NCI-H2029 (cell line): ENCODE measurements around the gene CXXC1.
"Not testable (repeated sequence)": the region's sequence is repeated elsewhere in the genome, so short reads cannot be mapped to it uniquely, and the experiment has no call there.

ENCODE experiments used
- DNase-seq: peaks from one replicate; lab custom pipeline; 2025; lab: John Stamatoyannopoulos, UW

The CXXC1 gene

GRCh38 chr18:50287441-50288347 lies at the start of gene CXXC1:
CXXC1 (minus strand) TSS chr18:50287692; CDS start chr18:50287589, 103 bp downstream.
- peak; percentile 97 for DNase-seq

- no peak for DNase-seq
Observed at GRCh38 chr18:50334546-50335152, 47.2 kb upstream of the CXXC1 start.

GRCh38 chr18:50331691-50332090 lies 44.2 kb upstream of the CXXC1 start:
- DNase-seq, result no peak

GRCh38 chr18:50330176-50330575 lies 42.7 kb upstream of the CXXC1 start:
- no peak for DNase-seq

DNA sequence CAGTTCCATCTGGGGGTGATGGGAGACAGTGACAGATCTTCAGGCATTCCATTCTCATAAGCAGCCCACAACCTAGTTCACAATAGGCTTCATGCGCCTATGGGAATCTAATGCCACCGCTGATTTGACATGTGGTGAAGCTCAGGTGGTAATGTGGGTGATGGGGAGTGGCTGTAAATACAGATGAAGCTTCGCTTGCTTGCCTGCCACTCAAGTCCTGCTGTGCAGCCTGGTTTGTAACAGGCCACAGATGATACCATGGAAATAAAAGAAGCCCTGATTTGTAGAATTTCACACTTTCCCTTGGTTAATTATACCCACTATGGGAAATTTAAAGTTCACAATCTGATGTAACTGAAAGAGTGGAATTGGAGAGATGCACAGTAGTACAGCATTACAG lies 40.5 kb upstream of the CXXC1 start:
- no peak for DNase-seq

- DNase-seq, result no peak
Observed at GRCh38 chr18:50320719-50321118, 33.2 kb upstream of the CXXC1 start.

GRCh38 chr18:50315100-50315871 lies 27.8 kb upstream of the CXXC1 start:
- no peak for DNase-seq

- DNase-seq, result no peak
Observed at GRCh38 chr18:50313873-50314460, 26.5 kb upstream of the CXXC1 start.

DNA sequence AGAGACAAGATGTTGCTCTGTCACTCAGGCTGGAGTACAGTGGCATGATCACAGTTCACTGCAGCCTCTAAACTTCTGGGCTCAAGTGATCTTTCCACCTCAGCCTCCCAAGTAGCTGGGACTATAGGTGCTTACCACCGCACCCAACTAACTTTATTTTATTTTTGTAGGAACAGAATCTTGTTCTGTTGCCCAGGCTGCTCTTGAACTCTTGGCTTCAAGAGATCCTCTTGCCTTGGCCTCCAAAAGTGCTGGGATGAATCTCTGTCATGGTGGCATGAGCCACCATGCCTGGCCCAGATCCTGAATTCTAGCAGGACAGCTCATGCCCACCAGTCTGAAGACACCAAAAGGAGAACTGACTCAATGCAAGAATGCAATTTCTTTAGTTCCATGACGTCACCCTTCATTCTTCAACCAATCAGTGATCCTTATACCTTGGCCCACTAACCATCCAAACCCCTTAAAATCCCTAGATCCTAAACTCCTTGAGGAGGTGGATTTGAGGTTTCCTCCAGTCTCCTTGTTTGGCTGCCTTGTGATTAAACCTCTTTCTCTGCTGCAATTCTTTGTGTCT lies 25.6 kb upstream of the CXXC1 start:
- no peak for DNase-seq

DNA sequence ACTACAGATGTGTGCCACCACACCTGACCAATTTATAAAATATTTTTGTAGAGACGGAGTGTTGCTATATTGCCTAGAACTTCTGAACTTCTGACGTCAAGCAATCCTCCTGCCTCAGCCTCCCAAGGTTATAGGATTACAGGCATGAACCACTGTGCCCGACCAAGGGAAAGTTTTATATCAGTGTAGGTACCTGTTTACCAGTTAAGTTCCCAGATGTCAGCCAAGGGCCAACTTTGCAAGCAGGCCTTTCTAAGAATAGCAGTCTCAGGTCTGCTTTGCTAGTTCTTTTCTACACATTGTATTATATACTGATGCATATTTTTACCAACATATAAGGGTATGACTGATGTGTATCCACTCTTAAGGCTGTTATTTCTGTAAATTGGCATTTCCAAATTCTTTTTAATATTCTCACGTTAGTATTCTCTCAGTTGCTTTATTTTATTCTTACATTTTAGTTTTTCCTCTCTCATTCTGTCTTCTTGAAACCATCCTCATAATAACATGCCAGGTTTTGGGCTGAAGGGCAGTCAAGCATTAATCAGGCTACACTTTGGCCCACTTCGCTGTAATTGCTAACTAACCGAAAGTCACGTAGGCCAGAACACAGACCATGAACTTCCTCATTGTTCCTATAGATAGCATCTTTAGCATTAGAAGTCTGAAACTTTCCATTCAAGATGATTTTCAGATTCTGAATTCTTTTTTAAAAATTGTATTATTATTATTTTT lies 25.0 kb upstream of the CXXC1 start:
- no peak for DNase-seq

GRCh38 chr18:50311650-50312049 lies 24.2 kb upstream of the CXXC1 start:
- DNase-seq, result no peak

DNA sequence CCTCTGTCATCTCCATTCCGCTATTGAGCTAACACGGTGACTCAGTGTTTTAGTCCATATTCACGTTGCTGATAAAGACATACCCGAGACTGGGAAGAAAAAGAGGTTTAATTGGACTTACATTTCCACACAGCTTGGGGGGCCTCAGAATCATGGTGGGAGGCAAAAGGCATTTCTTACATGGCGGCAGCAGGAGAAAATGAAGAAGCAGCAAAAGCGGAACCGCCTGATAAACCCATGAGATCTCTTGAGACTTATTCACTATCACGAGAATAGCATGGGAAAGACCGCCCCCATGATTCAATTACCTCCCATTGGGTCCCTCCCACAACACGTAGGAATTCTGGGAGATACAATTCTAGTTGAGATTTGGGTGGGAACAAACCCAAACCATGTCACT lies 22.6 kb upstream of the CXXC1 start:
- no peak for DNase-seq

- DNase-seq, result not testable (repeated sequence)
Observed at GRCh38 chr18:50308851-50309250, 21.4 kb upstream of the CXXC1 start.

GRCh38 chr18:50307738-50308470 lies 20.4 kb upstream of the CXXC1 start:
- peak; percentile 86 for DNase-seq

- no peak for DNase-seq
Observed at GRCh38 chr18:50307400-50307737, 19.9 kb upstream of the CXXC1 start.

DNA sequence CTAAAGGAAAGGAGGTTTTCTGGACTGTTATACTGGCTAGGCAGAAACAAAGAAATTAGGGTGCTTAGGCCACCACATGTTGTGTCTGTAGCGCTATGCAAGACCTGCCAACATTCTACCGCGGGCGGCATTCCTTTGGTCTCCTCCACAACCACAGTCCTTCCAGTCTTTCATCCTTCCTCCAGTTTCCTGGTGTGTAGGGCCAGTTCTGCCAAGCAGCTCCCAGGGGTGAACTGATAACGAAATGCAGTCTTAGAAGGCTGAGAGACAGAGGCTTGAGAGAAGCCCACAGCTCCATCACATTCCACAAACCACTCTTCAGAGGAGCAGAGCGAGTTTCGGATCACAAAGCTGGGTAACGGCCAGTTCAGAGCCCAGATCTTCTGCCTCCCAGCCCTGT lies 19.5 kb upstream of the CXXC1 start:
- no peak for DNase-seq

- DNase-seq, result no peak
Observed at GRCh38 chr18:50301074-50301473, 13.6 kb upstream of the CXXC1 start.

DNA sequence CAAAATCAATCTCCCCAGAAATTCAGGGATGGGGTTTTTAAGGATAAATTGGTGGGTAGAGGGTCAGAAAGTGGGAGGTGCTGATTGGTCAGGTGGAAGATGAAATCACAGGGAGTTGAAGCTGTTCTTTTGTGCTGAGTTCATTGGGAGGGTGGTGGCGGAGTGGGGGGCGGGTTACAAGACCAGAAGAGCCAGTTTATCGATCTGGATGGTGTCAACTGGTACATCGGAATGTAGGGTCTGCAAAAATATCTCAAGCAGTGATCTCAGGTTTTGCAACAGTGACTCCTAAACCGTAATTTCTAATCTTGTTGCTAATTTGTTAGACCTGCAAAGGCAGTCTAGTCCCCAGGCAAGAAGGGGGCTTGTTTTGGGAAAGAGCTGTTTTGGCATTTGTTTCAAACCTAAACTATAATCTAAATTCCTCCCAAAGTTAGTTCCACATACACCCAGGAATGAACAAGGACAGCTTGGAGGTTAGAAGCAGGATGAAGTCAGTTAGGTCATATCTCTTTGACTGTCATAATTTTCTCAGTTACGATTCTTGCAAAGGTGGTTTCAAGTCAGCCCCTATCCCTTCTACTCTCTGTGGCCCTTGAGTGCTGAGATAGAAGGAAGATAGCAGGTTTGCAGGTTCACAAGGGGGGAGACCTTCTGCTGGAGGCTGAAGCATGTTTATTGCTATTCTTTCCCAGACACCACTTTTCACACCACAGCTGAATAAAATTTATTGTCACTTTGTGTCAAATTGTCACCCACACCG lies 12.3 kb upstream of the CXXC1 start:
- no peak for DNase-seq

DNA sequence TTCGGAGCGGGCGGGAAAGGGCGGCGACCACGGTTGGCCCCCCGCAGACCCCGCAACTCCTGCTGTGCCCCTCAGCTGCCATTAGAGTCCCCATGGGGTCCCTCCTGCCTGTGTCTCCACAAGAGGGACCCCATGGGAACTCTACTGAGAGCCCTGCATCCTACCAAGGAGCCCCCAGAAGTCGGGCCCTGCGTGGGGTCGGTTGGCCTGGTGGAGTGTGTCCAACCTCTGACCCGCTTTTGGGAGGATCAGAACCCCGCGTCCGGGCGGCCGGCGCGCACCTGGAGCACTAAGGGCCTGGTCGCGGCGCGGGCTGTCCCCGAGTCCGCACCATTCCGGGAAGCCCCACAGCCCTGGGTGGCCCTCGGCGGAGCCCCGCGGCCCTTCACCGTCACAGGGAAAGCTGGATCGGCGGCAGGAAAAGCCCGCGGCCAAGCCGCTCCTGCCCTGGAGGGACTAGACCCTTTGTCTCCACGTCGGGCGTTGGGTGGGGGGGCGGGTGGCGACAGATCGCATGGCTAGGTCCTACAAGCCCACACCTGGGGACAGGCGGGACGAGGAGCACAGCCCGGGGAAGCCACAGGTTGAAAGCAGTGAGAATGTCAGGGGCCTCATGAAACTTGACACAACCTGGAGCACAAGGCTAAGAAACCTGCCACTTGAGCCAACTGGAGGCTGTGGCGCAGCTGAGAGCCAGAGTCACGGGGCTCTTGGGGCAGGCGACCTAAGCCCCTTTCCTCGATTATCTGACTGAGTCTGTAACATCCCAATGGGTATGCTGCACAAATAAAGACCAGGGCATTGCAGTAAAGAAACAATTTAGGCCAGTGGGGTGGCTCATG lies 11.2 kb upstream of the CXXC1 start:
- no peak for DNase-seq
